Bronchial epithelial cell (primary cell): ENCODE measurements around the gene NEK8. TPM values are rescaled to one million over a fixed set of nuclear protein-coding genes. Genes with fewer than 3 reads are reported as not detected.

Experiments used
- DNase-seq: peaks from one replicate; pipeline ENCODE4 v3.0.0-alpha.2; 2010; ENCODE audit warnings: low read depth
- FAIRE-seq: peaks from 2 replicates; lab custom pipeline; 2011; peaks lifted over from hg19 to GRCh38; lab: Jason Lieb, UNC
- H3K27me3 ChIP-seq: 2 replicates; pipeline ENCODE4 v1.5.1; 2011; ENCODE audit warnings: low read length; ENCODE audit not compliant: control insufficient read depth, insufficient read depth
- H3K36me3 ChIP-seq: 2 replicates; pipeline ENCODE4 v1.5.1; 2011; ENCODE audit warnings: low read length; ENCODE audit not compliant: control insufficient read depth, insufficient read depth
- H3K4me3 ChIP-seq: 2 replicates; pipeline ENCODE4 v1.5.1; 2011; ENCODE audit warnings: mild to moderate bottlenecking, low read depth, low read length, control low read depth
- total RNA-seq: library from RNA; depleted of rRNA; stranded (reverse); fragments of >200 nt; gene quantifications from 2 replicates; pipeline ENCODE4 v1.2.1, GENCODE V29; 2014
- TF ChIP-seq, protein P1 (sequence below): IDR thresholded peaks from 2 replicates; pipeline ENCODE4 v1.5.1; 2011; ENCODE audit warnings: mild to moderate bottlenecking, moderate library complexity, low read length, control low read depth, inconsistent platforms; ENCODE audit not compliant: insufficient read depth, severe bottlenecking

The NEK8 gene
- total RNA-seq, 1 donor from 2014 or later: 3.2 TPM

GRCh38 chr17:28783161-28783560 lies 54.6 kb downstream of the NEK8 start:
- FAIRE-seq (no peak), DNase-seq (no peak)
- TF ChIP-seq, protein P1, sequence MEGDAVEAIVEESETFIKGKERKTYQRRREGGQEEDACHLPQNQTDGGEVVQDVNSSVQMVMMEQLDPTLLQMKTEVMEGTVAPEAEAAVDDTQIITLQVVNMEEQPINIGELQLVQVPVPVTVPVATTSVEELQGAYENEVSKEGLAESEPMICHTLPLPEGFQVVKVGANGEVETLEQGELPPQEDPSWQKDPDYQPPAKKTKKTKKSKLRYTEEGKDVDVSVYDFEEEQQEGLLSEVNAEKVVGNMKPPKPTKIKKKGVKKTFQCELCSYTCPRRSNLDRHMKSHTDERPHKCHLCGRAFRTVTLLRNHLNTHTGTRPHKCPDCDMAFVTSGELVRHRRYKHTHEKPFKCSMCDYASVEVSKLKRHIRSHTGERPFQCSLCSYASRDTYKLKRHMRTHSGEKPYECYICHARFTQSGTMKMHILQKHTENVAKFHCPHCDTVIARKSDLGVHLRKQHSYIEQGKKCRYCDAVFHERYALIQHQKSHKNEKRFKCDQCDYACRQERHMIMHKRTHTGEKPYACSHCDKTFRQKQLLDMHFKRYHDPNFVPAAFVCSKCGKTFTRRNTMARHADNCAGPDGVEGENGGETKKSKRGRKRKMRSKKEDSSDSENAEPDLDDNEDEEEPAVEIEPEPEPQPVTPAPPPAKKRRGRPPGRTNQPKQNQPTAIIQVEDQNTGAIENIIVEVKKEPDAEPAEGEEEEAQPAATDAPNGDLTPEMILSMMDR: no peak
- Histone ChIP-seq H3K27me3 (no peaks in the 10 kb centered on the region), H3K4me3 (no peak overlapping the region), H3K36me3 (peaks cover 2% of the 10 kb centered on the region)

DNA sequence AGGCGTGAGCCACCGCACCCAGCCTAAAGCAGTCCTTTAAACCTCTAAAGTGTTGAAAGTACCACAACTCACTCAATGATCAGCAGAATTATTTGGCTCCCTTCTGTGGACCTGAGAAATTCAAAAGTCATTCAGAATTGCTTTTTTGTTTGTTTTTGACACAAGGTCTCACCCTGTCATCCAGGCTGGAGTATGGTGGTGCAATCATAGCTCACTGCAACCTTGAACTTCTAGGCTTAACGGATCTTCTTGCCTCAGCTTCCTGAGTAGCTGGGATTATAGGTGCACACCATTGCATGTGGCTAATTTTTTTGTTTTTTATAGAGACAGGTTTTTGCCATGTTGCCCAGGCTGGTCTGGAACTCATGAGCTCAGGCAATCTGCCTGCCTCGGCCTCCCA lies 59.5 kb downstream of the NEK8 start:
- no peak for DNase-seq
- H3K4me3 ChIP-seq: no peak overlapping the region
- TF ChIP-seq, protein P1: no peak
- no peaks in the 10 kb centered on the region for H3K36me3 ChIP-seq
- no peaks in the 10 kb centered on the region for H3K27me3 ChIP-seq
- FAIRE-seq: no peak

Other genes starting within 250 kb of the NEK8 start
- 0.38 TPM in 1 of 2 replicates, not detected in the other for gene FOXN1, start 222.4 kb upstream of the NEK8 start, total RNA-seq
- gene UNC119, start 176.2 kb upstream of the NEK8 start, total RNA-seq: 21.9 and 22.8 TPM in 2 replicates
- gene PIGS, start 157.3 kb upstream of the NEK8 start, total RNA-seq: 25.5 and 36.0 TPM in 2 replicates
- gene ALDOC, start 151.9 kb upstream of the NEK8 start, total RNA-seq: 39.3 and 53.4 TPM in 2 replicates
- gene SPAG5, start 129.8 kb upstream of the NEK8 start, total RNA-seq: 1.3 and 2.0 TPM in 2 replicates
- gene RSKR, start 114.6 kb upstream of the NEK8 start, total RNA-seq: 6.6 and 11.8 TPM in 2 replicates
- 164 and 168 TPM in 2 replicates for gene BLTP2, start 83.6 kb upstream of the NEK8 start, total RNA-seq
- 50.8 and 70.4 TPM in 2 replicates for gene SDF2, start 66.9 kb upstream of the NEK8 start, total RNA-seq
- gene SUPT6H, start 66.6 kb upstream of the NEK8 start, total RNA-seq: 23.2 and 32.9 TPM in 2 replicates
- 0.26 and 0.64 TPM in 2 replicates for gene PROCA1, start 16.9 kb upstream of the NEK8 start, total RNA-seq
- gene RAB34, start 10.9 kb upstream of the NEK8 start, total RNA-seq: 42.5 and 68.7 TPM in 2 replicates
- 928 and 1,097 TPM in 2 replicates for gene RPL23A, start 8.8 kb upstream of the NEK8 start, total RNA-seq
- gene TLCD1, start 2.6 kb upstream of the NEK8 start, total RNA-seq: 6.5 and 7.4 TPM in 2 replicates
- gene TRAF4, start 15.2 kb downstream of the NEK8 start, total RNA-seq: 32.0 and 36.6 TPM in 2 replicates
- 3.2 and 3.6 TPM in 2 replicates for gene FAM222B, start 114.0 kb downstream of the NEK8 start, total RNA-seq
- gene ERAL1, start 126.2 kb downstream of the NEK8 start, total RNA-seq: 17.3 and 17.6 TPM in 2 replicates
- 24.5 TPM in 2 replicates for gene FLOT2, start 168.9 kb downstream of the NEK8 start, total RNA-seq
- gene DHRS13, start 174.3 kb downstream of the NEK8 start, total RNA-seq: 2.9 and 11.3 TPM in 2 replicates
- gene PHF12, start 222.7 kb downstream of the NEK8 start, total RNA-seq: 5.4 and 7.1 TPM in 2 replicates